GM12872 (cell line): Measurements from ENCODE around the gene NFKB1.

Experiments
- TF ChIP-seq, protein P1 (sequence below): IDR thresholded peaks from 3 replicates; pipeline ENCODE4 v1.5.1; 2011; ENCODE audit warnings: low read depth, mild to moderate bottlenecking, low read length, moderate library complexity; ENCODE audit not compliant: insufficient read depth

The NFKB1 gene

DNA sequence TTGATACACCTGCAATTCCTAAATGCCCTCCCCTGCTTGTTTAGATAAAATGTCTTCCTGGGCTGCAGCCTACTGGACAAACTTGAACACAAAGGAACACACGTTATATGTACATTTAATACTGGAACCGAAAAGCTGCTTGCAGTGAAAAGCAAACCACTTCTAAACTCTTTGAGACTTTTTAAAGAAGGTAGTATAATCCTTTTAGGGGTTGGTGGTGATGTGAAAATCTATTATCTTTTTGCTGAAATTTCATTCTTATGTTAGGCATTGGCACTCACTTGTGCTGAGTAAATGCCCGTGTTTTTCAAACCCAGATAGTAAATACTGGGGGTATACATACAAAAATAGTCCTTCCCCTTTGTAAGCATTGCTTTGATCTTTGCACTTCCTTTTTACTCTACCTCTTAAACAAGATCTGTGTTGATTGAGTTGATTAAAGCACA, 2.2 kb downstream of the NFKB1 start:
- TF ChIP-seq, protein P1, sequence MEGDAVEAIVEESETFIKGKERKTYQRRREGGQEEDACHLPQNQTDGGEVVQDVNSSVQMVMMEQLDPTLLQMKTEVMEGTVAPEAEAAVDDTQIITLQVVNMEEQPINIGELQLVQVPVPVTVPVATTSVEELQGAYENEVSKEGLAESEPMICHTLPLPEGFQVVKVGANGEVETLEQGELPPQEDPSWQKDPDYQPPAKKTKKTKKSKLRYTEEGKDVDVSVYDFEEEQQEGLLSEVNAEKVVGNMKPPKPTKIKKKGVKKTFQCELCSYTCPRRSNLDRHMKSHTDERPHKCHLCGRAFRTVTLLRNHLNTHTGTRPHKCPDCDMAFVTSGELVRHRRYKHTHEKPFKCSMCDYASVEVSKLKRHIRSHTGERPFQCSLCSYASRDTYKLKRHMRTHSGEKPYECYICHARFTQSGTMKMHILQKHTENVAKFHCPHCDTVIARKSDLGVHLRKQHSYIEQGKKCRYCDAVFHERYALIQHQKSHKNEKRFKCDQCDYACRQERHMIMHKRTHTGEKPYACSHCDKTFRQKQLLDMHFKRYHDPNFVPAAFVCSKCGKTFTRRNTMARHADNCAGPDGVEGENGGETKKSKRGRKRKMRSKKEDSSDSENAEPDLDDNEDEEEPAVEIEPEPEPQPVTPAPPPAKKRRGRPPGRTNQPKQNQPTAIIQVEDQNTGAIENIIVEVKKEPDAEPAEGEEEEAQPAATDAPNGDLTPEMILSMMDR, result no peak

DNA sequence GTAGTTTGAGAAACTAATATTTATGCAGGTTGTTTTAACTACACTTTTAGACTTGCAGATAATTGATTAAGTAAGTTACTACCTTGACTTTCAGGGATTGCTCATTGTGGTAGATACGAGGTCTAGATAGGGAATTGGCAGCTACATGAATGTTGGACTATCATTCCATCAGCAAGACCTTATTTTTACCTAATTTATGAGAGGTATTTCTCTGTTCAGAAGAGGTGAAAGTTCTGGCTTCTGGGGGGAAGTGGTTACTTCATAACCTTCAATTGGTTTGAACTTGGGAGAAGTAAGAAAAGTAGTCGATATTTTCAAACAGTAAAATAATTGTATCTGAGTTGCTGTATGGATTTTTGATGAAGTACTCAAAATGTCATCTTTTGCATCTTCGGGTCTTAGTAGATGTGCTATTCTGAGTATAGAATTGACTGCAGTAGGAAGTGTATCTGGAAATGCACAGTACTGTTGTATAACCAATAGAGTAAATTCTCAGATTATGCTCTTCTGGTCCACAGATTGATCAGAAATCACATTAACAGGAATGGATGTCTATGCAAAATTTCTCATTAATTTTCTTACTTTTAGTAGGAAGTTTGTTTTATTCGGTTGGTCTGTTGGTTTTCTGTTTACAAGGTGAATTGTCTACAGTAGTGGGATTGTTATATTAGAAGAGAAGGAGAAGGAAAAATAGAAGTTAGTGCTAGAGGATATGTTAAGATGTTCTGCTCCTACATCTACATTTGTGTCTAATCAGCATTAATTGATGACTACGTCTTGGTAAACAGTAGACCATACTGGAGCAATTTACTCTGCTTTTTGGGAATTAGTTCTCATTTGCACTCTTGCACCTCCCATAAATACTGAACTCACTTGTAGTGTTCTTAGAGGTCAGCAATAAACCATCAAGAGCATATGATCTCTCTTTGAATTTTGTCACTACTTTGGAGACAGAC, 3.0 kb downstream of the NFKB1 start:
- TF ChIP-seq, protein P1, result no peak

GRCh38 chr4:102504941-102505340, 3.8 kb downstream of the NFKB1 start:
- TF ChIP-seq, protein P1, result no peak

DNA sequence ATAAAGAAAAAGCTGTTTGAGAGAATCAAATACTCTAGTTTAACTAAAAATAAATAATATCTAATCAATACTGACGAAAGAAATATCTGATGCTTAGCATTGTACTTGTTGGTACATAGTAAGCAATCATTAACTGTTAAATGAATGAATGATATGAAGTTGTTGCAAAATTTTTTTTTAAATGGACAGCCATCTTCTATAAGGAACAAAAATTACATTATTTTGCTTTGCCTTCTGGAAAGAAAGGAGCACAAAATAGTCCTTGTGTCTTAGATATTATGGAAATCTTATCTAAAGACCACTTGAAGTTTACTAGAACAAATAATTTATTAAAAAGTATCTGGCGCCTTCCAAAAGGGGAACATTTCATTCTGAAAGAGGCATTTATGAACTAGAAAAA, 4.5 kb downstream of the NFKB1 start:
- TF ChIP-seq, protein P1, result no peak

DNA sequence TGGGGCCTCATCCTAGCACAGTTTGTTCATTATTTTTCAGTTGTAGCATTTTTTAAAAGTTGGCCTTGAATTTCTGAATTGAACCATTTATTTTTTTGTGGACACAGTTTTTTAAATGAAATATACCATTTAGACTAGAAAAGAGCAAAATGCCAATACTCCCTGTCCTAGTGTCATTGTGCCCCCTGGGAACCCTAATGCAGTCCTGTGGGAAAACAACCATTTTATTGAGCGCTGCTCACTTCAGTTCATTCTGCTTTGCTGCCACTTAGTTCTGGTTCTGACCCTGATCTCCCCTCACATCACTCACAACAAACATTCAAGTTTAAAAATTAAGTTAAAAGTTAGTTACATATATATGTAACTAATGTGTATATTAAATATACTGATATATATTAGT, 5.4 kb downstream of the NFKB1 start:
- TF ChIP-seq, protein P1, result no peak

- TF ChIP-seq, protein P1, result no peak
Measured at GRCh38 chr4:102511830-102512605, 10.9 kb downstream of the NFKB1 start.

DNA sequence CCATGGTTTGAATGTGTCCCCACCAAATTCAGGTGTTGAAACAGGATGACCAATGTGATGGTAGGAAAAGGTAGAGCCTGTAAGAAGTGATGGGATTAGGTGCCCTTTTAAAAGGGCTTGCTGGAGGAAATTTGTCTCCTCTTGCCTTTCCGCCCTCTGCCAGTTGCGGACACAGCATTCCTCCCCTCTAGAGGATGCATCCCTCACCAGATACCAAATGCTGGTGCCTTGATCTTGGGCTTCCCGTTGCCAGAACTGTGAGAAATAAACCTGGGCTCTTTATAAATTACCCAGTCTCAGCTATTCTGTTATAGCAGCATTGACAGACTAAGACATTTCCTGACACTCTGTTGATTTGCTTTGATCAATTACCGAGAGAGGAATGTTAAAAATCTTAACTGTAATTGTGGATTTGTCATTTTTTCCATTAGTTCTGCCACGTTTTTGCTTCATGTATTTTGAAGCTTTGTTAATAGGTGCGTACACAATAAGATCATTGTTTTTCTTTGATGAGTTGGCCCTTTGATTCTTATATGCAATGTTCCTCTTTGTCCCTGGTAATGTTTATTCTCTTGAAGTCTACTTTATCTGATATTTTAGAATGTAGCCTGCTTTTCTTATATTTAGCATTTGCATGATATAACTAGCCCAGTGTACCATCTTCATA, 13.3 kb downstream of the NFKB1 start:
- TF ChIP-seq, protein P1, result no peak
